Measurements from ENCODE around the gene ZNF284.

ZNF284 gene

DNA sequence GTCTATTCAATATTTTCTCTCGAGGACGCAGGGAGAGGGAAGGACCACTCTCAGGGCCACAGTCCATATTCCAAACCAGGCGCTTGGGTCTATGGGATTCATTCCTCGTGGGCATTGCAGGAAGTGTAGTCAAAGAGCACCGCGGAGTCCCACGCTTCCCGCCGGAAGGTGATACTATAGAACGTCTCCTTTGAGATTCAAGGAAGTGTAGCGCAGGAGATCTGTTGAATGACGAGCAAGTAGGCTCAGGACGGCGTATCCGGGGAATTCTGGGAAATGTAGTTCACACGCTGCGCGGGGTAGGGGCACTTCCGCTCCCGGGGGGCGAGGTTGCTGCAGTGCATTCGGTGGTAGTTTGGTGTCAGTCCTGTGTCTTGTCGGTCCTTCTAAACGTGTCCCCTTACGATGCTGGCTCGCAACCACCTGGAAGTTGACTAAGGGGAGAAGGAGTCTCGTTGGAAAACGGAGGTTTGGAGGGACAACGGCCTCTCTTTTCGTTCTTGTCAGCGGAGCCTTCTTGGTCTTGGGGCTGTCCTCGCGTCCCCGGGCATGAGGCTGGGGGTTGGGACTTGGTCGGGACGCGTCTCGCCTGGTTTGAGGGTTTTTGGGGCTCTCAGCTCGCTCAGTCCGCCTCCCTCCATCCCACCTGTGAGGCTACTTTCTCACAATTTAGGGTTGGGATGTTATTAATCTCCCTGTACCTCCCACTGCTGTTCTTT lies at the start of gene ZNF284:
TSS of gene ZNF284 (plus strand) at position 336 of the 719 bp plus-strand sequence. CDS start 4,231 bp downstream, outside the sequence.
- peak; percentile 97 for DNase-seq

DNA sequence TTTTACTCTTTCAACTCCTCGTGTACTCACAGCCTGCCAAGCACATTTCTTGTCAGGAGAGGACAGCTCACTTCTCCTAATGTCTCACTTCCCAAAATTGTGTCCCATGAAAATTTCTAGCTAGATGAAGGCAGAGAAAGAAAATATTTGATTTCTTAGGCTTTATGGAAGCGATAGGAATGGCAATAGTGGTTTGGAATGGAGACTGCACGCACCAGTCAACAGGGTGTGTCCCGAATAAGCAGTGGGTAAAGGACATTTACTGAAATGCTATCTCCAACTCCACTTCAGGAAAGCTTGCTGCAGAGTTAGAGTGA lies 47.1 kb upstream of the ZNF284 start:
- DNase-seq = no peak

DNA sequence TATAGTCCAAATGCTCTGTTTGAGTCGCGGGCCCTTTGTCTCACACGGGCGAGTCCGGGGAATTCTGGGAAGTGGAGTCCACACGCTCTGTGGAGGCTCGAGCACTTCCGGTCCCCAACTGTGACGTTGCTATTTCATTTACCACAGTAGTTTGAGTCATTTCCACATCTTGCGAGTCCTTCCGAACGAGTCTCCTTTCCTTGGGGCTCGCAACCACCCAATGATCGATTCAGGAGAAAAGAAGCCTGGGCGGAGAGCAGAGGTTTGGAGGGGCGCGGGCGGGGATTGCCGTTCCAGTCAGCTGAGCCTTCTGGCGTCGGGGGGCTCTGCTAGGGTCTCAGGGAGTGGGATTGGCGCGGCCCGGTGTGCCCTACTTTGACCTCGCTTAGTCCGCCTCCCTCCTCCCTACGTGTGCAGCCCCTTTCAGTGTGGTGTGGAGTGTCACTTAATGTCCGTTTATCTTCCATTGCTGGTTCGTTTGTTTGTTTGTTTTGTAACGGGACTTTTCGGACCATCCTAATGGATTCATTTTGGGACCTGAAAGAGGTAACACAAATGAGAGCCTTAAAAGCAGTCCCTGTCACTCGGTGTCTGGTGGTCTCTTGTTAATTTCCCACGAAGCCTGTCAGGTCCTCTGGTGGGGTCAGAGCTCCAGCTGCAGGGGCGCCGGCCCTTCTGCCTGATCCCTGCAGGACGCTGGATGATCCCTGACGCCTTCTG lies 46.6 kb upstream of the ZNF284 start, which contains the start of gene ZNF222:
TSS of gene ZNF222 (plus strand) at position 163 of the 720 bp plus-strand sequence. CDS start at position 221, 58 bp downstream.
- DNase-seq = peak; percentile 97

DNA sequence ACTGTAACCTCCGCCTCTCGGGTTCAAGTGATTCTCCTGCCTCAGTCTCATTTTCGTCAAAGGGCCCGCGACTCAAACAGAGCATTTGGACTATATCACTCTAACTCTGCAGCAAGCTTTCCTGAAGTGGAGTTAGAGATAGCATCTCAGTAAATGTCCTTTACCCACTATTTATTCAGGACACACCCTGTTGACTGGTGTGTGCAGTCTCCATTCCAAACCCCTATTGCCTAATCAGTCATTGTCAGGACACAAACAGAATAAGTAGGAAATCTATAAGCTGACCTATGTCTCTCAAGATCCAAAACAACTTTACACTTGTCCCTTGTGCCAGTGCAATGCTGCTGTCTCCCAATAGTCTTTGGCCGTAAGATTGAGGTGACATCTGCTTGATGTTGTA lies 45.3 kb upstream of the ZNF284 start:
- DNase-seq = no peak

DNA sequence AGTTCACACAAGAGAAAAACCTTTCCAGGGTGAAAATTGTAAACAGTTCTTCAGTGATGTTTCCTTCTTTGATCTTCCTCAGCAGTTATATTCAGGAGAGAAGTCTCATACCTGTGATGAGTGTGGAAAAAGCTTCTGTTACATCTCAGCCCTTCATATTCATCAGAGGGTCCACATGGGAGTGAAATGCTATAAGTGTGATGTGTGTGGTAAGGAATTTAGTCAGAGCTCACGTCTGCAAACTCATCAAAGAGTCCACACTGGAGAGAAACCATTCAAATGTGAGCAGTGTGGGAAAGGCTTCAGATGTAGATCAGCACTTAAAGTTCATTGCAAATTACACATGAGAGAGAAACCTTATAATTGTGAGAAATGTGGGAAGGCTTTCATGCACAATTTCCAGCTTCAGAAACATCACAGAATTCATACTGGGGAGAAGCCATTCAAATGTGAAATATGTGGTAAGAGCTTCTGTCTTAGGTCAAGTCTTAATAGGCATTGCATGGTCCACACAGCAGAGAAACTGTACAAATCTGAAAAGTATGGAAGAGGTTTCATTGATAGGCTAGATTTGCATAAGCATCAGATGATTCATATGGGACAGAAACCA lies 39.9 kb upstream of the ZNF284 start:
- no peak for DNase-seq

DNA sequence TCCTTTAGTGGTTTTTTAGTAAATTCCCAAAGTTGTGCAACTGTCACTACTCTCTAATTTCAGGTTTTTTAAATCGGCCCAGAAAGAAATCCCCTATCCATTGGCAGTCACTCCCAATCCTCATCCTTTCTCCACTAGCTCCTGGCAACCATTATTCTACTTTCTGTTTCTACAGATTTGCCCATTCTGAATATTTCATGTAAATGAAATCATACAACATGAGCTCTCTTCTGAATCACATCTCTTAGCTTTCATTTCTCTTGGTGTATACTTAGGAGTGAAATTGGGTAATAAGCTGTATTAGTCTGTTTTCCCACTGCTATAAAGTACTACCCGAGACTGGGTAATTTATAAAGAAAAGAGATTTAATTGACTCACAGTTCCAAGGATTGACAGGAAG lies 29.8 kb upstream of the ZNF284 start:
- DNase-seq = no peak

DNA sequence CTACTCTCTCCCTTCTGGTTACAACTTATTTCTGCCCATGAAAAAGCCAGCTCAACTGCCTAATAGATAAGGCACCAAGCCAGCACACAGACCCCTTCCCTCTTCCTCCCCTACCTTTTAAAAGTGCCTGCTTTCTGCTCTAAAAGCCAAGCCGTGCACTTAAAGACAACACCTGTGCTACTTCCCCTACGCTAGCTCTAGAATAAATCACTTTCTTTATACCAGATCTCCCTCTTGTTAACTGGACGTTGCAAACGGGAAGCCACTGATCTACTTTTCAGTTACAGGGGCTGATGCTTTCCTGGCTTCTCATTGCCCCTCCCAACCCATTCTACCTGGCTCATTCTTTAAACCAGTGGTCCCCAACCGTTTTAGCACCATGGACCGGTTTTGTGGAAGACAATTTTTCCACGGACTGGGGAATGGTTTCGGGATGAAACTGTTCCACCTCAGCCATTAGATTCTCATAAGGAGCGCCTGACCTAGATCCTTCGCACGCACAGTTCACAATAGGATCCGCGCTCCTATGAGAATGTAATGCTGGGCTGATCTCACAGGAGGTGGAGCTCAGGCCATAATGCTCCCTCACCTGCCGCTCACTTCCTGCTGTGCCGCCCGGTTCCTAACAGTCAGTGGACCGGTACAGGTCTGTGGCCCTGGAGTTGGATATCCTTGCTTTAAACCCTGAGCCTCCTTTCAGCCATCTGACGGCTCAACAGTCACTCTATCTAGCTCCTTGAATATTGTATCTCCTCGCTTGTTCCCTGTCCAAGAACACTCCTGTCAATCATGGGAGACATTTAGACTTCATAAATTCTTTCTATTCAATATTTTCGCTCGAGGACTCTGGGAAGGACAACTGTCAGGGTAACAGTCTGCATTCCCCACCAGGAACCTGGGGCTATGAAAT lies 21.0 kb upstream of the ZNF284 start:
- no peak for DNase-seq

DNA sequence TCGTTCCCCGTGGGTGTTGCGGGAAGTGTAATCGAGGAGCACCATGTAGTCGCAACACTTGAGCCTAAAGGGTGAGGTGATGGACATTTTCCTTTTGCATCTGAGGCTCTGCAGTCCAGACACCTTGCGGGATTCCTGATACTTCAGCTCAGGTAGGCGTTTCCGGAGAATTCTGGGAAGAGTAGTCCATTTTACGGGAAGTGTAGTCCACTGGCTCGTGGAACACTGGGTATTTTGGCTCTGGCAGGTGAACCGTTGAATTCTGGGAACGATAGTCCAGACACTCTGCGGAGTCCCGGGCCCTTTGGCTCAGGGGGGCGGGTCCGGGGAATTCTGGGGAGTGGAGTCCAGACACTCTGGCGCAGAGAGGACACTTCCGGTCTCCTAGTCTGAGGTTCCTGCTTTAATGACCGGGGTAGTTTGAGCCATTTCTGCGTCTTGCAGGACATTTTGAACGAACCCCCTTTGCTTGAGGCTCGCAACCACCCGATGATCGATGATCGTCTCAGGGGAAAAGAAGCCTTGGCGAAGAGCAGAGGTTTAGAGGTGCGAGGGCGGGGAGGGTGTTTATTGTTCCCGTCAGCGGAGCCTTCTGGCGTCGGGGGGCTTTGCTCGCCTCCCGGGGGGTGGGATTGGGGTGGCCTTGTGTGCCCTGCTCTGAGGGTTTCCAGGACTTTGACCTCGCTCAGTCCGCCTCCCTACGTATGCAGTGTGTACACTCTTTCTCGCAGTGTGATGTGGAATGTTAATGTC lies 20.1 kb upstream of the ZNF284 start, which contains the start of gene ZNF223:
TSS of gene ZNF223 (plus strand) at position 387 of the 753 bp plus-strand sequence. CDS start 3,141 bp downstream, outside the sequence.
- peak; percentile 92 for DNase-seq

DNA sequence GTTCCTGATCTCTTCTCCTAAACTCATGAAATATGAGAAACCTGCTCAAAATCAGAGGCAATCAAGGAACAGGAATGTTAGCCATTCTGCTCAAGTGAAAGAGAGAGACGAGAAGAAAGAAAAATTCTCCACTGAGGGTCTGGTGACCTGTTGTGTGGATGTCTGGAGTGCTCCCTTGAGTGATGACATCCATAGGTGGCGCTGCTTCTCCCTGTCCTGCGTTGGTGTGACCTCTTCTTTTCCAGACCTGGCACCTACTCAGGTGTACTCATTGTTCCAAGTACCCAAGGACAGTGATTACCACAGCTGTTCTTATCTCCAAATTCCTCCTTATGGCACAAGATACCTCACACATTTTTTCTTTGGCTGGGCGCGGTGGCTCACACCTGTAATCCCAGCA lies 16.1 kb upstream of the ZNF284 start:
- DNase-seq = no peak

DNA sequence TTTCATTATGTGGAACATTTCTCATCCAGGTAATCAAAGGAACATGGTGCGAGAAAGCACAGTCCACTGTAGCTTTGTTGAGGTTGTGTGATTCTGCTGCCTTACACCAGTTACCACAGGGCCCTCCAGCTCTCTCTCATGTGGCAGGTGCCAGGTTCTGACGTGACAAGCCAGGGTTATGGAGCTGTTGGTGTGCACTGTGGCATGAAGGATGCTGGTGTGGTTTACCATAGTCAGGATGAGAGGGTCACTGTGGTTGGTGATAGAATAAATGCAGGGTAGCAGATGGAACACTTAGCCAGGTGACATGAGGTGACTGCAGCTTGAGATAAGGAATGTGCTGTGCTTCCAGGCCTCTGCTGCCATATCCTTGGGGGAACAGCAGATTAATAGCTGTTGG lies 12.7 kb upstream of the ZNF284 start:
- DNase-seq = no peak

DNA sequence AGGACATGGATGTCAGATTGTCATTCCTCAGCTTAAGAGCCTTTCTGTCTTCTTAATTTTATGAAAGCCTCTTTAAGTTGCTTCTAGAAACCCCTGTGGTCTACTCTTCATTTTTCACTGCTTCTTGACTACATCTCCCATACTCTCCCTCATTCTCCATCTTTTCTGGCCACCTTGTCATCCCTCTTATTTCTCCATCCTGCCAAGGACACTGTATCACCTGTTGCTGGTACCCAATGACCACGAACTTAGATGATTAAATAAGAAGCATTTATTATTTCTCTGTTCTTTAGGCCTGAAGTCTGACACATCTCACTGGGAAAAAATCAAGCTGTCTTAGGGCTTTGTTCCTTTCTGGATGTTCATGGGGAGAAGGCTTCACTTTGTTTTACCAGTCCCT lies 10.9 kb upstream of the ZNF284 start:
- no peak for DNase-seq

DNA sequence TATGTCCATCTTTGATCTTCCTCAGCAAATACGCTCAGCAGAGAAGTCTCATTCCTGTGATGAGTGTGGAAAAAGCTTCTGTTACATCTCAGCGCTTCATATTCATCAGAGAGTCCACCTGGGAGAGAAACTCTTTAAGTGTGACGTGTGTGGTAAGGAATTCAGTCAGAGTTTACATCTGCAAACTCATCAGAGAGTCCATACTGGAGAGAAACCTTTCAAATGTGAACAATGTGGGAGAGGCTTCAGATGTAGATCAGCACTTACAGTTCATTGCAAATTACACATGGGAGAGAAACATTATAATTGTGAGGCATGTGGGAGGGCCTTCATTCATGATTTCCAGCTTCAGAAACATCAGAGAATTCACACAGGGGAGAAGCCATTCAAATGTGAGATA lies 5.7 kb upstream of the ZNF284 start:
- no peak for DNase-seq

DNA sequence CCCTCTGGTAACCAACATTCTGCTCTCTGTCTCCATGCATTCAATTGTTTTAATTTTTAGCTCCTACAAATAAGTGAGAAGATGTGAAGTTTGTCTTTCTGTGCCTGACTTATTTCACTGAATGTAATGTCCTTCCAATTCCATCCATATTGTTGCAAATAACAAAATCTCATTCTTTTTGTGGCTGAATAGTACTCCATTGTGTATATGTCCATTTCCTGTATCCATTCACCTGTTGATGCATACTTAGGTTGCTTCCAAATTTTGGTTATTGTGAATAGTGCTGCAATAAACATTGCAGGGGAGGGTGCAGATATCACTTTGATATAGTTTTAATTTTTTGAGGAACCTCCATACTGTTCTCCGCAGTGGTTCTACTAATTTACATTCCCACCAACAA lies 2.5 kb upstream of the ZNF284 start:
- DNase-seq = no peak

DNA sequence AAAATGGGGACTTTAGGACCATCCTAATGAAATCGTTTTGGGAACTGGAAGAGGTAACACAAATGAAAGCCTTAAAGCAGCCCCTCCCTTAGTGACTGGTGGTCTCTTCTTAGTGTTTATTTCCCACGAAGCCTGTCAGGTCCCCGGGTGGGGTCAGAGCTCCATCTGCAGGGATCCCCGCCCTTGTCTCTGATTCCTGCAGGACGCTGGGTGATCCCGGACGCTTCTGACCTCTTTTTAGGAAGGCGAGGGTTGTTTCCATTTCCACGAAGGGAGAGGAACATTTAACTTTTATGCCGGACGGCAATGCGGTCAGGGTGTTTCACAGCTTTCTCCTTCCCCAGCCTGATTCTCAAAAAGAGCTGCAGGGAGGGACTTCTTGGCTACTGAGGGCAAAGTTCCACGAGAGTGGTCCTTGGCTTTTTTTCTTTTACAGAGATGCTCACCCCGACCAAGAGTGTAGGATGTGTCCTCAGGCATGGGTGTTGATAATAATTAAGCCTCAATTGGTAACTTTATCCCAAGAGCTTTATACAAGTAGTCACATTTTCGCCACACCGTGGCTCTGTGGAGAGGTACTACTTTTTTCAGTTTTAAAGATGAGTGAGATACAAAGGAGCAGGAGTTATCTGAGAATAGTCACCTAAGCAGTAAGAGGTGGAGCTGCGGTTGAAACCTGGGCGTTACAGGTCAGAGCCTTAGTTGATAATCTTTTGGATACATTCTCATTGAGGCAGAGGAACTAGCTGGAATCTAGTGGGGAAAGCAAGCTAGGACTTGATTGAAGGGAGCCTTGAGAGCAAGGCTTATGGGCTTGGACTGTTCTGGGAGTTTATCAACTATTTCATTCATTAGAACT lies 813 bp downstream of the ZNF284 start:
- DNase-seq = no peak

DNA sequence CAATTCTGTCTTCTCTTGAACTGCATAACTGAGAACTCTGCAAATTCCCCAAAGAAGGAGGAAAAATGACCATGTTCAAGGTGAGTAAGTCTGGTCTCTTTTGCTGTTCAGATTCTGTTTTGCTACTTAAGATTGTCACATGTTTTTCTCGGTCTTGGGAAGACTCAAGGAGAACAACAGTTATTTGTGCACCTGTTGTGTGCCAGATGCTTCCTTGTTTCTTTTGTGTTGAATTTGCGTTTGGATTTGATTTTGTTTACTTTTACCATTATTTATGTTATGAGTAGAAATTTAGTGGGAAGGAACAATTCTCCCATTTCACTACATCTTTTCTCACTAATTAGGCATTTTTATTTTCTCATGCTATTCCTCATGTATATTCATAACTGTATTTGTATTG lies 4.4 kb downstream of the ZNF284 start:
- no peak for DNase-seq

DNA sequence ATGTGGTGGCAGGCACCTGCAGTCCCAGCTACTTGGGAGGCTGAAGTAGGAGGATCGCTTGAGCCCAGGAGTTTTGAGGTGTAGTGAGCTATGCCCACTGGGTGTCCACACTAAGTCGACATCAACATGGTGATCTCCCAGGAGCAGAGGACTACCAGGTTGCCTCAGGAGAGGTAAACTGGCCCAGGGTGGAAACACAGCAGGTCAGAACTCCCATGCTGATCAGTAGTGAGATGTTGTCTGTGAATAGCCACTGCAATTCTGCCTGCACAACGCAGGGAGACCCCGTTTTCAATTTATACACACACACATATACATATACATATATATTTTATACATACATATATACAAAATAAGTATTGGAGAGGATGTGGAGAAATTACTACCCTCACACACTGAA lies 20.1 kb downstream of the ZNF284 start:
- DNase-seq = no peak

DNA sequence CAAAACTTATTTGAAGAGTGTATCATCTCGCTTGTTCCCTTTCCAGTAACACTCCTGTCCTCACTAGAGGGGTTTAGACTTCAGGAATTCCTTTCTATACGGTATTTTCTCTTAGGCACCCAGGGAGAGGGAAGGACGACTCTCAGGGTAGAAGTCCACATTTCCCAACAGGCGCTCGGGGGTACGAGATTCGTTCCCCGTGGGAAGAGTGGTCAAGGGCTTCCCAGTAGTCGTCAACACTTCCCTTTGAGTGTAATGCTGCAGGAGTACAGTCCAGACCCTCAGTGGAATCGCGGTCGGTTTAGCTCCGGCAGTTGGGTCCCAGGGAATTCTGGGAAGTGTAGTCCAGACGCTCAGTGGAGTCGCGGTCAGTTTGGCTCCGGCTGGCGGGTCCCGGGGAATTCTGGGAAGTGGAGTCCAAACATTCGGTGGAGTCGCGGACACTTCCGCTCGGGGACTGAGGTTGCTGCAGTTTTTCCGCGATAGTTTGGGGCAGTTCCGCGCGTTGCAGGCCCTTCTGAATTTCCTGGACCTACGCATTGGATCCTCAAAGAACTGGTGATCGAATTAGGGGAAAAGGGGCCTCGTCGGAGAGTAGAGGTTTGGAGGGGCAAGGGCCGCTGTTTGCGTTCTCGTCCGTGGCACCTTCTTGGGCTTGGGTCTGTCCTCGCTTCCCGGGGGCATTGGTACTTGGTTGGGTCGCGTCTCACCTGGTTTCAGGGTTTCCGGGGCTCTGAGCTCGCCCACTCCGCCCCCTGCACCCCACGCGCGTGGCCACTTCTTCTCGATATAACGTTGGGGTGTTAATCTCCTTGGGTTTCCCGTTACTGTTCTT lies 22.2 kb downstream of the ZNF284 start, which contains the start of gene ZNF224:
TSS of gene ZNF224 (plus strand) at position 431 of the 835 bp plus-strand sequence. CDS start 3,513 bp downstream, outside the sequence.
- peak; percentile 98 for DNase-seq

DNA sequence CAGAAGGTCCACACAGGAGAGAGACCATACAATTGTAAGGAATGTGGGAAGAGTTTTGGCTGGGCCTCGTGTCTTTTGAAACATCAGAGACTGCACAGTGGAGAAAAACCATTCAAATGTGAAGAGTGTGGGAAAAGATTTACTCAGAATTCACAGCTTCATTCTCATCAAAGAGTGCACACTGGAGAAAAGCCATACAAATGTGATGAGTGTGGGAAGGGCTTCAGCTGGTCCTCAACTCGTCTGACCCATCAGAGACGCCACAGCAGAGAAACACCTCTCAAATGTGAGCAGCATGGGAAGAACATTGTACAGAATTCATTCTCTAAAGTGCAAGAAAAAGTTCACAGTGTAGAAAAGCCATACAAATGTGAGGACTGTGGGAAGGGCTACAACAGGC lies 35.8 kb downstream of the ZNF284 start:
- DNase-seq = no peak

DNA sequence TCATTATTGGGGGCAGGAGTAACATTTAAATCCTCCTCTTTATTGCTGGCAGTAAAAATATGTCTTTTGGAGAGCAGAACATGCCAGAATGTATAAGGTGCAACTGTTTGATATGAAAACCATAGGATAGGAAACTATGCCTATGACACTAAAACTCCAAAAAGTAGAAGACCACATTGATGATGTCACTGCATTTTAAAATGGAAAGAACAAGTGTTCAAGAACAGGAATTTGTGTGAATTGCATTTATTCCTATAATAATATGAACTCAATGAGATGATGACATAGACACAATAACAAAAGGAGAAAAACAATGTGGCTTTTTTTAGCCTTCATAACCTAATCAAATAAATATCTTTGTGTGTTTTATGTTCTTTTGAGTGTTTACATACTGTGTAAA lies 37.5 kb downstream of the ZNF284 start:
- DNase-seq = no peak

DNA sequence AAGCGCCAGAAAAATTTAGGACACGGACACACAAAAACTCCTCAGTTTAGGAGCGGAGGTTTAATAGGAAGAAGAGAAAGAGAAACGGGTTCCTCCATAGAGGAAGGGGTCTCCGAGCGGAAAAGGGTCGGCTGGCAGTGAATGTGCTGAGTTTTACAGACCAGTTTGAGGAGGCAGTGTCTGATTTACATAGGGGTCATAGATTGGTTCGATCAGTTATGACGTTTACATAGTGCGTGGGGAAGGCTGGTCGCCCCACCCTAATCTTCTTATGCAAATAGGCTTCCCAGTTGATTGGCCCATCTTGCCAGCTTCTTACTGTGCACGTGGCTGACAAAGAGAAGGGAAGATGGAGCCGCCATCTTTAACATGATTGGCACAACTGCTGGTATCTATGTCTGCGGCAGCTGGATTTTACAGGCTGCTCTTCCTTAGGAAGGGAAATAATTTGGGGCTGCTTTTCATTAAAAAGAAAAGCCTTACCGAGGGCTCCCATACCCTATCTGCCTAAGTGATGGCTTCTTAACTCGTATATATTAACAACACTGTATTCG lies 40.0 kb downstream of the ZNF284 start:
- DNase-seq = peak; percentile 97
